ENCODE results near the gene TRAF3IP1.
"Not testable (repeated sequence)": the region's sequence is repeated elsewhere in the genome, so short reads cannot be mapped to it uniquely, and the experiment has no call there.

TRAF3IP1 gene

GRCh38 chr2:238308177-238308576, 12.1 kb upstream of the TRAF3IP1 start:
- DNase-seq (ENCODE audit: low read depth in 2 of 2): no peak

- DNase-seq (ENCODE audit: low read depth in 2 of 2): not testable (repeated sequence)
These were observed 9.6 kb upstream of the TRAF3IP1 start for GRCh38 chr2:238310721-238311120.

- DNase-seq (ENCODE audit: low read depth in 2 of 2): peak; percentile 17 to 18
These were observed 6.9 kb upstream of the TRAF3IP1 start for GRCh38 chr2:238313289-238313990.

- no peak for DNase-seq (ENCODE audit: low read depth in 2 of 2)
These were observed 6.3 kb upstream of the TRAF3IP1 start for GRCh38 chr2:238313991-238314350.

- DNase-seq (ENCODE audit: low read depth in 2 of 2): no peak
These were observed 5.7 kb upstream of the TRAF3IP1 start for GRCh38 chr2:238314576-238314975.

- DNase-seq (ENCODE audit: low read depth in 2 of 2): no peak
These were observed 5.2 kb upstream of the TRAF3IP1 start for GRCh38 chr2:238315031-238315595.

GRCh38 chr2:238320648-238321281, 447 bp downstream of the TRAF3IP1 start:
- DNase-seq (ENCODE audit: low read depth in 2 of 2): no peak

GRCh38 chr2:238321467-238321866, 1.1 kb downstream of the TRAF3IP1 start:
- no peak for DNase-seq (ENCODE audit: low read depth in 2 of 2)

- no peak for DNase-seq (ENCODE audit: low read depth in 2 of 2)
These were observed 1.7 kb downstream of the TRAF3IP1 start for GRCh38 chr2:238322001-238322411.

GRCh38 chr2:238324248-238324647, 3.9 kb downstream of the TRAF3IP1 start:
- DNase-seq (ENCODE audit: low read depth in 2 of 2): not testable (repeated sequence)

GRCh38 chr2:238325694-238326093, 5.4 kb downstream of the TRAF3IP1 start:
- DNase-seq (ENCODE audit: low read depth in 2 of 2): no peak

- DNase-seq (ENCODE audit: low read depth in 2 of 2): no peak
These were observed 6.6 kb downstream of the TRAF3IP1 start for GRCh38 chr2:238326801-238327365.

GRCh38 chr2:238327751-238328150, 7.4 kb downstream of the TRAF3IP1 start:
- no peak for DNase-seq (ENCODE audit: low read depth in 2 of 2)

- DNase-seq (ENCODE audit: low read depth in 2 of 2): no peak
These were observed 10.1 kb downstream of the TRAF3IP1 start for GRCh38 chr2:238330391-238330790.

- no peak for DNase-seq (ENCODE audit: low read depth in 2 of 2)
These were observed 11.6 kb downstream of the TRAF3IP1 start for GRCh38 chr2:238331916-238332315.

- no peak for DNase-seq (ENCODE audit: low read depth in 2 of 2)
These were observed 14.6 kb downstream of the TRAF3IP1 start for GRCh38 chr2:238334885-238335284.

- not testable (repeated sequence) for DNase-seq (ENCODE audit: low read depth in 2 of 2)
These were observed 15.3 kb downstream of the TRAF3IP1 start for GRCh38 chr2:238335591-238335990.

GRCh38 chr2:238336151-238336550, 15.8 kb downstream of the TRAF3IP1 start:
- no peak for DNase-seq (ENCODE audit: low read depth in 2 of 2)

- DNase-seq (ENCODE audit: low read depth in 2 of 2): no peak
These were observed 16.6 kb downstream of the TRAF3IP1 start for GRCh38 chr2:238336793-238337444.

GRCh38 chr2:238337846-238338245, 17.5 kb downstream of the TRAF3IP1 start:
- DNase-seq (ENCODE audit: low read depth in 2 of 2): no peak

GRCh38 chr2:238338710-238339394, 18.5 kb downstream of the TRAF3IP1 start:
- no peak for DNase-seq (ENCODE audit: low read depth in 2 of 2)

GRCh38 chr2:238339395-238339780, 19.1 kb downstream of the TRAF3IP1 start:
- DNase-seq (ENCODE audit: low read depth in 2 of 2): no peak
